Measurements from ENCODE around the gene GRIA4.

The GRIA4 gene

DNA sequence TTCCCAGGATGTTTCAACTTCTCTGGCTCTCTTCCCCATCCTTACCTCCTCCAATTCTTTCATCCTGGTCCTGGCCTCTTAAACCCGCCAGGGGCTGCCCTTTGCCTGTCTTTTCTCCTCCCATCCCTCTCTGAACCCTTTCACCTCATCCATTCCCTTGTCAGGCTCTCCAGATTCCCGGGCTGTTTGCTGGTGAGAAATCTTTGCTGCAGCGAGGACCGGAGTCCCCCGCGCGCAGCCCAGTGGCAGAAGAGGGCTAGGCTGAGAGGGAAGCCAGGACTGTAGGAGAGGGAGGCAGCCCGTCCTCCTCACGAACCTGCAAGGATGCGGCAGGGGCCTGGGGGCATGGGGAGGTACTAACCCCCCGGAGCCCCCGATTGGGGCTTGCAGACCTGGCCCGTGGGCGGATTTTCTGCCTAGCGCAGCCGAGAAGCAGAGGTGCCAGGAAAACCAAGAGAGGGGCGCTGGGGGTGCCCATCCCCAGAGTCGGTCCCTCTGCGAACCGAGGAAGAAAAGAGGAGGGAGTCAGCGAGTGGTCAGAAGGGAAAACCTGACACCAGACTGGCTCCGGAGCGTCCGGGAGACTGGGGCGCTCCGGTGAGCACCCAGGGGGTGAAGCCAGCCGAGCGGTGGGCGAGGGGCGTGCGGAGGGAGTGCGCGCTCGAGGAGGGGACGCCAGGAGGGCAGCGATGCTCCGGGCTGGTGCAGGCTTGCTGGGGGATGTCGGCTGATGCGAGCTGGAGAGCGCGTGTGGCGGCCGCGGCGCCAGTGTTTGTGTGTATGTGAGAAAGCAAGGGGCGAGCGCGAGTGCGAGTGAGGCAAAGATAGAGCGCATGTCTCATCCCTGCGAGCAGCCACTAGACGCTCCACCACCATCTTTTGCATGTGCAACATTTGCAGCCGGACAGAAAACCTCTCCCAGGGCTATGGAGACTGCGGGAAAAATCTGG is at the start of gene GRIA4:
Gene GRIA4 (plus strand): TSS at position 242 of the 950 bp plus-strand sequence. CDS start 925 bp downstream, outside the sequence.
- no peak for DNase-seq

DNA sequence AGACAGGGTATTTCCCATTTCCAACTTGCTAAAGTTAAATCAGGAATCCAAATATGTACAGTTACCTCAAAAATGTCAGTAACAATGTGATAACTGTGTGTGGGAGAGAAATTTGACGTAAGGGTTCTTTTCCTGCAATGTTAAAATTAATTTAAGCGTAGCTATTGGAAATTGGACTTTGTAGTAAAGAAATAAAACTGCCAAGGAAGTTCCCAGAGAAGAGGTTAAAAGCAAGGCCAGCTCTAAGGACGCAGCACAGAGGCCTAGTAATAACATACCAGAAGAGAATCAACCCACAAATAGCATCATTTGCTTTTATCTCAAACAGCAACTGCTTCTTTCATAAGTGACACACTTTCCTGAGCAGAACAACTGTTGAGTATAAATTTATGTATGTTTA is 36.8 kb upstream of the GRIA4 start:
- DNase-seq: no peak

DNA sequence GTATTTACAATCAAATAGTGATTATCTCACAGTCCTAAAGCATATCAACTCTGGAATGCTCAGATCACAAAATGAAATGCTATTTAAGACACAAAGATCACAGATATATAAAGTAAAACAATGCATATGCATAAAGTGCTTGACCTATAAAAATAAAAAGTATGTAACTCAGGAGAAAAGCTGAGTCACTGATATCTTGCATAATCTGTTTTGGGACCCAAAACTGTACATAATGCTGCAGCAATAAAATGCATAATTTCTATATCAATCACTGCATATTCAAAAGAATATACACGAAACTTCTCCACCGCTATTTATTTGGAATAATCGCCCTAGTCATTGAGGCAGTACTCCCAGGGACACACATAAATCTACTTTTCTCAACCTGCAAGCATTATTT is 34.9 kb upstream of the GRIA4 start:
- no peak for DNase-seq

DNA sequence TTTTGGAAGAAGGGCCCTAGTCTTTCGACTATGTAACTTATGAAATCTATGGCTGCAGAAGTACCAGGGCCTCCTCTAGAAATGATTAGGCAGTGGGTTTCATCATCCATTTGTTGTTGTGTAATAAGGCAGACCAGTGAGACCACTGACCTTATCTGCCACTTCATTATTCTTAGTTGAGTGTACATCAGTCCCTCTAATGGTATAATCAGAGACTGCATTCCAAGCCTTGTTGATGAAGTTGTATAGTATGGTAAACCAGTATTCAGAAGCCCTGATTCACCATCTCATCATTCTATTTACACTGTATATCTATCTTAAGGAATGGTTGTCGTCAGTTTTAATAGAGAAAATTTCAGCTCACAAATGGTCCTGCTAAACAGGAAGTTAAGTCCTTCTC is 32.2 kb upstream of the GRIA4 start:
- peak; percentile 5 for DNase-seq

DNA sequence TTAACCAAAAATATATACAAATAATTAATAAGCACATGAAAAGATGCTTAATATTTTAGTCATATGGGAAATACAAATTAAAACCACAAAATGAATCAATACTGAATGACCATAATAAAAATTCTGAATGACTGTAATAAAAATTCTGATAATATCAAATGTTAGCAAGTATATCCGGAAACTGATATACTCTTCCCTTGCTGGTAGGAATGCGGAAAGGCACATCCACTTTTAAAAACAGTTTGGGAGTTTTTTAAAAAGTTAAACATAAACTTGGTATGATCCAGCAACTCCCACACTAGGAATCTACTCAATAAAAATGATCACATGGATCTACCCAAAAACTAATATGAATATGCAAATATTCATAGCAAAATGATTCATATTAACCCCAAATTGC is 30.8 kb upstream of the GRIA4 start:
- no peak for DNase-seq

DNA sequence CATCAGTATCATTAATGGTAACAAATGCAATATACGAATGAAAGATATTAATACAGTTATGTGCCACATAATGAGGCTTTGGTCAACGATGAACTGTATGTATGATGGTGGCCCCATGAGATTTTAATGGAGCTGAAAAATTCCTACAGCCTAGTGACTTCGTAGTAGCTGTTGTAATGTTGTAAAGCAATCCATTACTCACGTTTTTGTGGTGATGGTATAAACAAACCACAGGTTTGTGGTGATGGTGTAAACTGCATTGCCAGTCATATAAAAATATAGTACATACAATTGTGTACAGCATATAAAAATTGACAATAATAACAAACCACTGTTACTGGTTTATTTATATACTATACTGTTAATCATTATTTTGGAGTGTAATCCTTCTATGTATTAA is 27.4 kb upstream of the GRIA4 start:
- no peak for DNase-seq

DNA sequence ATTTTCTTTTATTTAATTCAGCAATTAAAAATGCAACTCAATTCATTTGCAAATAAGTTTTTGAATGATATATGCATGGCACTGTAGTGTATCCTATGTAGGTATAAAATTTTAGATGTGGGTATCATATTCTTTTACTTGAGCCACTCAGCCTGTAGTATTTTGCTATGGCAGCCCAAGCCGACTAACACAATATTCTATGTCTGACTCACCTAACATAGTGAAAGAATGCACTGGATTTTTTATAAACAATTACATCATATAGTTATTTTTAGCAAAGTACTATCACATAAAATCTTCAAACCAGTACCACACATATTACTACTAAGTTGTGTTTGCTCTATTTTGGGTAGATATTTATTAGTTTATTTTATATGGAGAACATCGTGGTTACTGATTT is 21.9 kb upstream of the GRIA4 start:
- DNase-seq: no peak

DNA sequence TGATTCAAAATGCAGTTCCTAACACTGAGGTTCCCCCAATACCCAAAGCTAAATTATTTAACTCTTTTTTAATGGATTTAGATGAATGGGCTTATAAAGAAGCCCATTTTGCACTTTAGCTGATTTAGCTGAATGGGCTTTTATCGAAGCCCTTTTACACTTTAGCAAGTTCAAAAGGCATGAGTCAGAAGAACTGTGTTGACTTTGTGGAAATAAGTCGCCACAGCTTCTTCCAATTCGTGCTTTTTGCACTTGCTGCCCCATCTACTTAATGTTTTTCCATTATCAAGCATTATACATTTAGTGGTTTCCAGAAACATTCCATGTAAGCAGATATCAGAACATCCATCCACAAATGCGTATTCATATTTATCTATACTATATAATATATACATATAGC is 20.5 kb upstream of the GRIA4 start:
- no peak for DNase-seq

DNA sequence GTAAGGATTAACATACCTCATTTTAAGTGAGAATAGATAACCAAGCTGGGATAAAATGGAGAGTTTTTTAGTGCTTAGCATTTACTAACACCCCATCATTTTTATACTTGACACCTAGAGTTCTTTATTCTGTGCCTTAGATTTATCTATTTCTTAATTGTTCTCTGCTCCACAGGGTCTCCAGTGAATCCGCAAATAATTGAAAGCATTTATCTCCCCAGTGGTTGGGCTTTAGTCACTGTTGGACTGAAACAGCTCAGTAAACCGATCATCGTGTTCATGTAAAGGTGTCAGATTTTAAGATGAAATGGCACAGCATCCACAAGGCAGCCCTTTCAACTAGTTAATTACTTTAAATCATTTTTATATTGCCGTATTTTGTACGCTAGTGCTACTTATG is 17.8 kb upstream of the GRIA4 start:
- no peak for DNase-seq

DNA sequence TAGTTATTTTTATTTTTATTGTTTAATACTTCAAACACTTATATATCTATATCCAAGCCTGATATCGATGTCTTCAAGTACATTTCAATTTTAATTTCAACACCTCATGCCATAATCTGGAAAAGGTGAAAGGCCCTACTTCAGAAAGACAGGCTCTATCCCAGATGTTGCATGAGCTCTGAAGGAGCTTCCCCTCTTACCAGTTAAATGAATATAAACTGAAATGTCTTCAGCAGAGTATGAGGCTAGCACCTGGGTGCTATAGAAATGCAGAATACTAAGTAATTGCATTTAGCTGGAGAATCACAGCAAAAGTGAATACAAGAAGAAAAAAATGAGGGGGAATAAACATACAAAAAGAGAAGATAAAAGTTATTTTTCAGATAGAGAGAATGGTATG is 11.5 kb upstream of the GRIA4 start:
- DNase-seq: no peak

DNA sequence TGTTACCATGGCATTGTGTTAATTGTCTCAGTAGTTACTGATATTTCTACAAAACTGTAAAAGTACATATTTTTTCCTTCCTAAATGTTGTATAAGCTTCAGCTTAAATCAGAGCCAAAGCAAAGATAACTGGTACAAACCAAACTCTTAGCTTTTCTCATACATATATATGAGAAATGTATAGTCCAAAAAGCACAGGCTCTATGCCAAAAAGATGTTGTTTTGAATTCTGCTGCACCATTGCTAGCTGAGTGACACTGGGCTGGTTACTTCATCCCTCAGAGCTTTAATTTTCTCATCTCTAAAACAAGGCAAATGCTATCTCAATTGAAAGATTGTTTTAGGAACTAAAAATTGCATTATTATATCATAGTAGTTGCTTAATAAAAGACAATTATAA is 6.7 kb upstream of the GRIA4 start:
- no peak for DNase-seq

DNA sequence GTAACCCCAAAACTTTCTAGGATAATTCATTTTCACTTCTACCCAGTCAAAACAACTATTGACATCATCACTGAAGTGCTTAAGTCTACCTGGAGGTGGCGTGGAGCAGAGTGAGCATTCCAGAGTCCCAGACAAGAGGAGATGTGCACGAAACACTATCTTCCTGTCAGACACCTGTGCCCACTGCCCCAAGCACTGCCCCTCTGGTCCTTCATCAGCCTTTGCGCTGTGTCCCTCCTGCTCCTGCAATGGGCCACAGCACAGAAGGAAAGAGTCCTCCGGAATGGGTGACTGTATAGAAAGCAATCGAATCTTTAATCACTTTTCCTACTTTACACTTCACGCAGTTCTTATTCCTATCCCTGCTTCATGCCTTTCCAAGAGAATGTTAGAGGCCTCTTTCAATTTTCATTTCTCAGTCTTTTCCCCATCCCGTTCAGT is 512 bp upstream of the GRIA4 start:
- no peak for DNase-seq

DNA sequence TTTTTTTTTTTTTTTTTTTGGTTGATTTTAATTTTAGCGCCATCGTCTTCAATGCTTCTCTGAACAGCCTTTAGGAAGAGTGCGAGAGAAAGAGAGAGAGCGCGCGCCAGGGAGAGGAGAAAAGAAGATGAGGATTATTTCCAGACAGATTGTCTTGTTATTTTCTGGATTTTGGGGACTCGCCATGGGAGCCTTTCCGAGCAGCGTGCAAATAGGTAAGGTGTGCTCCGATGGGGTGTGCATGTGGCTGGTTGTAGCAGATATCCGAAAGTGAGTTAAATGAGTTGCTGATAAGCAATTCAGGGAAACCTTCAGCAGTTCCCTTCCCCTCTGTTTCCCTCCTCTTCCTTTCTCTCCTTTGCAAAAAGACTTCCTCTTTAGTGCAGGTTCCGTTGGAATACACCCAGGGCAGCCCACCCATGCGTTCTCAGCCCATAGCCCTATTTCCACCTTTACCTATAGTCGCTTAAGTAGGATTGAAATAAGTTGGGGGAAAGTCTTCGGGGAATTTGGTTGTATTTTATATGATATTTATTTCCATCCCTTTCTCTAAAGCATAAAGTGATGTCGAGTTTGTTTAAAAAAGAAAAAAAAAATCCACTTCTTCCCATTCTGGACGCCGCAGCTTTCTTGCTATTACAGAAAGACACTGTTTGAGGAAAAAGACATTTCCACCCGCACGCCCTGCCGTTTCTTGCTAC is 1.1 kb downstream of the GRIA4 start:
- no peak for DNase-seq

DNA sequence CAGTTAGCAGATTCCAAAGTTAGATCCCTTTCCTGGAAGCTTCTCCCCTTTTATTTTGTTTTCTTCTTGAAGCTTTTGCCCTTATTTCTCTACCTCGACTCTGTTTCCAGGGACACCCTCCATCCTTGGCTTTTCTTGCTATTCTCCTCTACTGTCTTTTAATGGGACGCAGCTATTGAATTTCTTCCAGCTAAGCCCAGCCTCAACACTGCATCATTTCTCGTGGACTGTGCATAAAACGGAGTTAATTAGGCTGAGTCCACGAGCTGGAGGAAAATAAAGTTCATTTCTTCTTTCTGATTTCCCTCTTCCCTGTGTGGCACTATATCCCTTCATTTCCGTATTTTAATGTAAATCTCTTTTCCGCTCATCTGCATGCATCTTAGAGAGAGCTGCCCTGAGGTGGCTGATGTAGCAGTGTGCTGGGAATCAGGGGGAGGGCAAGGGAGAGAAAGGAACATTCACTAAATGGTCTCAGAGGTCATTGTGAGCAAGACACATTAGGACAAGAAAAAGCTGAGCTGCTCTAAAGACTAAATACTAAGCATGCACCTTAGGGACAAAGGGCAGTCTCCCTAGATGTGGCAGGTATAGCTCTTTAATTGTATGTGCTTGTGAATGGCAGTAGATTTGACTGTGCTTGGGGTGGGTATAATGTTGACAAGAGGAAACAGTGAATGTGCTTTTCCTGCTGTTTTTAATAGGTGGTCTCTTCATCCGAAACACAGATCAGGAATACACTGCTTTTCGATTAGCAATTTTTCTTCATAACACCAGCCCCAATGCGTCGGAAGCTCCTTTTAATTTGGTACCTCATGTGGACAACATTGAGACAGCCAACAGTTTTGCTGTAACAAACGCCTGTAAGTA is 1.9 kb downstream of the GRIA4 start:
- no peak for DNase-seq

DNA sequence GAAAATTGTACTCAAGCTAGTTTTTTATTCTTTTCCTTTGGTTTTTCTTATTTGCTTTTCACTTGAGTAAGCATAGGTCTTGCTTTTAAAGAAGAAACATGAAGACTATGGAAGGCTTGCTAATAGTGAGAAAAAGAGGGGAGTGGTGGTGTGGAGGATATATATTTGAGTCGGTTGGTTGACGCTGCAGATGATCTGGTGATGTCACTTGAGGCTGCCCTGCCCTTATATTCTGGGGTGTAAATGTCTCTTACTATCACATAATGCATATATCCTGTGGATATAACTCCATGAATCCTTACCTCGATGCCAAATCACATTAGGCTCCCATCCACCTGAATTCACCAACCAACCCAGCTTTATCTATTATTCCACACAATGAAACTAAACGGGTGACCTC is 2.9 kb downstream of the GRIA4 start:
- no peak for DNase-seq

DNA sequence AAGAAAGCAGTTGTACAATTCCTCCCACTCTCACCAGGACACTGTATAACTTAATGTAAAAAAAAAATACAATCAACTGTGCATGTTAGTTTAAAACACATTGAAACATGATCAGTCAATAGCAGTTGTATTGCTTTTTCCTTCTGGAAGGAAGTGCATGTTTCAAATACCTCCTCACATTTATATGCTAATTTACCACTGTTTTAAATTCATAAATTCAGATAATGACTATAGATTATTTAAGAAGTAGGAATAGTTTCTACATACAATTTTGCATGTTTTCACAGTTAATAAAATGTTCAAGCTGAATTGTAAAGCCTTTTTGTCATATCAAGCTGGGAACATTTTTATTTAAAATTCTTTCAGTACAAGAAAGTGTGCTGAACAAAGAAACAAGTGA is 3.3 kb downstream of the GRIA4 start:
- DNase-seq: no peak

DNA sequence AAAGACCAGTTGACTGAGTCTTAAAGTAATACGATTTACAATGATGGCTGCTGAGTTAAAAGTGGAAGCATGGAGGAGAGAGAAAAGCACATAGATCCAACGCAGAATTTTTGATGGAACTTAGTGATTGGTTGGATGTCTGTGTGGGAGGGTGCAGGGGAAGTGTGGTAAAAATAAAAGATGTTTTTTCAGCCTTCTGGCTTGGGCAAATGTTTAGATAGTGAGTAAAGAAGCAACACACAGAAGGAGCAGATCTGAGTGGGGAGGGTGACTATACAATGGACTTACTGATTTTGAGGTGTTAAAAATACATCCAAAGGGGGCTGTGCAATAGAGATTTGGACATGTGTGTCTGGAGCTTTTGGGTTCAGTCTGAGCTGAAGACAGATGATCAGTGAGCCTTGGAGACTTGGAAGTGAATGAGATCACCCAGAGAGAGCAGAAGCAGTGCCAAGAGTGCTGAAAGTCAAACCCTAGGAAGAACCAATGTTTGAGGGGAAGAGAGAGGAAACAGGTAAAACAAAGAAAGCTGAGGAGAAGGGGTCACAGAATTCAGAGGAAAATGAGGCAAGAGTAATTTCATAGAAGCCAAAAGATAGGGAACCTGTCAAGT is 8.6 kb downstream of the GRIA4 start:
- no peak for DNase-seq

DNA sequence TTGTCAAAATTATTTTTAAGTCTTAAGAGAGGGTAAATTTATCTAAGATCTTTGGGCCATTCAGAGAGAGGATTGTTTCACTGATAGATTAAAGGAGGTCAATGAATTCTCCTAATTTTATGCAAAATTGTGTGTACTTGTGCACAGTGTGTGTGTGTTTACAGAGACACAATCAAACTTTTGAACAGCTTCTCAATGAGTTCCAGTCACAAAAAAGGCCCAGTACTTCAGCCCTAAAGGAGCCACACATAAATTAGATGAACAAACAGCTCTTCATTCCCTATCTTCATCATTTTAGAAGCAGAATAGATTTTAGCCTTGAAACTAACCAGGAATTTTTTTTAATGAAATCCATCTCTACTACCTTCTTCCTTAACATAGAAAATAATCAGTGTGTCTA is 9.7 kb downstream of the GRIA4 start:
- DNase-seq: no peak

DNA sequence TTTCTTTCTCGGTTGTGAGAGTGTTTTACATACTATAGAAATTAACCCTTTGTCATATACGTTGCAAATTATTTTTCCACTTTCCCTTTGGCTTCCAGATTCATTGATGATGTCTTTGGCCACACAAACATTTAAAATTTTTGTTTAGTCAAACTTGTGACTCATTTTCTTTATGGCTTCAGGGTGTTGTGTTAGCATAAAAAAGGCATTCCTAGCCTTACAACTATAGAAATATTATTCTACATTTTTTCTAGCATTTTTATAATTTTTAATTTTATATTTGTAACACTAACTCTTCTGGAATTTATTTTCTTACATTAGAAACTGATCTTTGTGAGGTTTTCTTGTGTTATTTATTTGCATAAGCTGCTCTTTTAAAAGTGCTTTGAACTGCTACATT is 12.1 kb downstream of the GRIA4 start:
- no peak for DNase-seq

DNA sequence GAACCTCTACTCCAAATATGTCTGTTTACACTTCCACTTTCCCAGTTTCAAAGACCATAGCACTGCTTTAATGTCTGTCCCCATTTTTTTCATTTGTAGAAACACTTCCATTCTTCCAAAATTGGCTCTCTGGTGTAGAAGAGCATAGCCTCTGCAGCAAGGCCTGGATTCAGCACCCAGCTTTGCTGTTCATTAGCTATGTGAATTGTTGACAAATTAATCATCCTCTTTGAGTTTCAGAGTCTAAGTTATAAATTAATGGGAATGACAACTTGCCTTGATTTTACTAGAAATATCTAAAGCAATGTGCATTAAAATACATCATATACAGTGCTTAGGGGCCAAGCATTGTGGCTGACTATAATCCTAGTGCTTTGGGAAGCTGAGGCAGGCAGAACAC is 22.4 kb downstream of the GRIA4 start:
- no peak for DNase-seq

DNA sequence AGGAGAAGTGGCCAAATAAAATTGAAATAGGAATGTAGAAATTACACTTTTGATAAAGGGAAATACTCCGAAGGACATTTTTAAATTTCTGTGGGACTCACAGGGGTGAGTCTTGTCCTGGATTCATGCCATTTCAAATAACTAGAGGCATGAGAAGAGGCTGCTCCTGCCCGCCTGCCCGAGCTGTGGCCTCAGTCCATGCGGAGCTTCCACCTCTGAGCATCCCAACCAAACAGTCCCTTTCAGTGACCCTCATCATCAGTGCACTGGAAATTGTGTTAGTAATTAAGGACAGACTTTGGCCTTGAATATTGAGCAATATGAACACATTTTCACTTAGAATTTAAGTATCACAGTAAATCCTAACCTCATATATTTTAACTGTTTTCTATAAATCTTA is 25.6 kb downstream of the GRIA4 start:
- no peak for DNase-seq

DNA sequence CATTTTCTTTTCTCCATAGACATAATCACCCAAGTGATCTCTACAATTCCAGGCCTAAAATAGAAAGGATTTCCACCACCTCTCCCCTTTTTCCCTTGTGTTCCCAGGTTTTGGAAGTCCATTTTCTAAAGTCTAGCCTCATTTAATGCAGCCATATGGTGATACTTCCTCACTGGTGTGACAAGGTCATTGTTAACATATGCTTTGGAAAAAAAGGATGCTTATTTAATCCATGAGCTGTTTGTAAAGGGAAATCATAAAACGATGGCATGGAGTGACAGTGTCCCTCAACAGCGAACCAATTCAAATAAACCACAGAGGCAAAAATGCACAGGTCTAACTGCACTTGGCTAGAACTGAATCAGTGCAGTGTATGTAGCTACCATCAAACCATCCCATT is 26.6 kb downstream of the GRIA4 start:
- no peak for DNase-seq

DNA sequence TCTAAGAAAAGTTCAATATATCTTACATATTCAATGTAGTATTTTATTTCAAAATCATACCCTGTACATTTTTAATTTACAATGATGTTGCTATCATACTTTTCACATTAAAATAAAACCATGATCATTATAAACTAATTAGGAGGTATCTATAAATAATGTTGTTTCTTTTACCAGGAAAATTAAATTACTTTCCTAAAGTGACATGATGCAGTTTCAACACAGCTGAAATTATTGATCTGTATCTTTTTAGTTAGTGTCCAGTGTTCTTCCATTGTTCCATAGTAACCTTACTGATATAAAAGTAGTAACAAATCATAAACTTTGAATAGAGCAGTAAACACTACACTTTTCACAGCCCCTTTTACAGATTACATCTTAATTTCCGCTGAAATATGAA is 29.7 kb downstream of the GRIA4 start:
- DNase-seq: no peak
